ENCODE data around the gene FAM120B. TPM values are rescaled to one million over a fixed set of nuclear protein-coding genes. Genes with fewer than 3 reads are reported as not detected.

FAM120B gene
- total RNA-seq, 6 experiments from 2014 or later: 33.3 to 36.6 (median 35.4) TPM

DNA sequence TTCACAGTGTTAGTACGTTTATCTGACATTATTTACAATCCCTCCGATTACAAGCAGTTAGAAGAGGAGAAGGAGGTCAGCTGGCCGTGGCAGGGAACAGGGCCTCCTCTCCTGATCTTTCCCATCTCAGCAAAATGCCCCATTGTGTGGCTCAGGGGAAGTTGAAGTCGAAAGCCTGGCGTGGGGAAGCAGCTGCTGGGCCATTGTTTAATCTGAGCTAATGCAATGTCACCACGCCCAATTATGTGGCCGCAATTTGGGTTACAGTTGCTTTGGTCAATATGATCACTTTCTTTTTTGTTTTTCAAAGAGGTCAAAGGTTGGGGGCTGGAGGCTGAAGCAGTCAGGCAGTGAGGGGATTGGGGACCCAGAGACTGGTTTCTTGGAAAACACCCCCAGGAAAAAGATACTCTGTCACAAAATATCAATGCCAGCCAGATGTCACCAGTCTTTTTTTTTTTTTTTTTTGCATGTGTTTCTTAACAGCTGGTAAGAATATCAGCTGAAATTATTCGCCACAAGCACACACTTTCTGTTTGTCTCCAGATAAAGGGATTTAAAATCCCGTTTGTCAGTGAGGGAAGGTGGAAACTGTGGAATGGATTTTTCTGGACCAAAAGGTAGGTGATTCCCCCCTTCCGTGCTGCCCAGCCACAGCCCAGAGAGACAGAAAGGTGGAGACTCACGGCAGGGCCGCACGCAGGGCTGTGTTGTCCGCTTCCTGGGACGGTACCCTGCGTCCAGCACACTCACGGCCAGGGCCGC, 40.3 kb upstream of the FAM120B start:
- TF ChIP-seq, protein P1, sequence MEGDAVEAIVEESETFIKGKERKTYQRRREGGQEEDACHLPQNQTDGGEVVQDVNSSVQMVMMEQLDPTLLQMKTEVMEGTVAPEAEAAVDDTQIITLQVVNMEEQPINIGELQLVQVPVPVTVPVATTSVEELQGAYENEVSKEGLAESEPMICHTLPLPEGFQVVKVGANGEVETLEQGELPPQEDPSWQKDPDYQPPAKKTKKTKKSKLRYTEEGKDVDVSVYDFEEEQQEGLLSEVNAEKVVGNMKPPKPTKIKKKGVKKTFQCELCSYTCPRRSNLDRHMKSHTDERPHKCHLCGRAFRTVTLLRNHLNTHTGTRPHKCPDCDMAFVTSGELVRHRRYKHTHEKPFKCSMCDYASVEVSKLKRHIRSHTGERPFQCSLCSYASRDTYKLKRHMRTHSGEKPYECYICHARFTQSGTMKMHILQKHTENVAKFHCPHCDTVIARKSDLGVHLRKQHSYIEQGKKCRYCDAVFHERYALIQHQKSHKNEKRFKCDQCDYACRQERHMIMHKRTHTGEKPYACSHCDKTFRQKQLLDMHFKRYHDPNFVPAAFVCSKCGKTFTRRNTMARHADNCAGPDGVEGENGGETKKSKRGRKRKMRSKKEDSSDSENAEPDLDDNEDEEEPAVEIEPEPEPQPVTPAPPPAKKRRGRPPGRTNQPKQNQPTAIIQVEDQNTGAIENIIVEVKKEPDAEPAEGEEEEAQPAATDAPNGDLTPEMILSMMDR (IDR thresholded peaks at IDR 0.05): no peak
- Mint-ChIP-seq H3K9me3 (no peaks in the 10 kb centered on the region), H3K4me3 (no peak overlapping the region), H3K27ac (no peak overlapping the region), H3K27me3 (ENCODE audit: insufficient read depth) (peaks cover 27% of the 10 kb centered on the region), H3K4me1 (ENCODE audit: low read depth) (peaks cover 8% of the 10 kb centered on the region), H3K36me3 (ENCODE audit: low read depth) (no peaks in the 10 kb centered on the region)
- no peak for DNase-seq

DNA sequence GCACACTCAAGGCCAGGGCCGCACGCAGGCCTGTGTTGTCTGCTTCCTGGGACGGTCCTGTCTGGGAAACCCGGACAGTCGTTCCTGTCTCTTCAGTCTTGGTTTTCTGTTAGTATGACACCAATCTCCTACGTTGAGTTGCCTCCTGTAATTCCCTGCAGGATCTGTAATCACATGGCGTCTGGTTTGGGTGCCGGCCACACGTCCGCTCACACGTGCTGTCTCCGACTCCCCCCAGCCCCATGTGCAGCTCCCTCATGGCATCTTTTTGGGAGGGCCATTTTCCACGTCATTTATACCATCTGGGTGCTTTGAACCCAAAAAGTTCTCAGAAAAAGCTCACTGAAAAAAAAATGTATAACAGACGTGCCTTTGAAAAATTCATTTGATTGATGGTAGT, 38.9 kb upstream of the FAM120B start:
- no peak for DNase-seq
- TF ChIP-seq, protein P1 (IDR thresholded peaks at IDR 0.05): no peak
- H3K4me1 Mint-ChIP-seq (ENCODE audit: low read depth): peaks cover 8% of the 10 kb centered on the region
- H3K4me3 Mint-ChIP-seq: no peak overlapping the region
- H3K27me3 Mint-ChIP-seq (ENCODE audit: insufficient read depth): peaks cover 26% of the 10 kb centered on the region
- no peaks in the 10 kb centered on the region for H3K9me3 Mint-ChIP-seq
- no peaks in the 10 kb centered on the region for H3K36me3 Mint-ChIP-seq (ENCODE audit: low read depth)
- no peak overlapping the region for H3K27ac Mint-ChIP-seq

GRCh38 chr6:170268216-170269129, 38.1 kb upstream of the FAM120B start:
- no peak for DNase-seq
- Mint-ChIP-seq H3K4me3 (no peak overlapping the region), H3K27ac (no peak overlapping the region), H3K9me3 (no peaks in the 10 kb centered on the region), H3K36me3 (ENCODE audit: low read depth) (no peaks in the 10 kb centered on the region), H3K27me3 (ENCODE audit: insufficient read depth) (peaks cover 26% of the 10 kb centered on the region), H3K4me1 (ENCODE audit: low read depth) (peaks cover 8% of the 10 kb centered on the region)
- TF ChIP-seq, protein P1 (IDR thresholded peaks at IDR 0.05): no peak

DNA sequence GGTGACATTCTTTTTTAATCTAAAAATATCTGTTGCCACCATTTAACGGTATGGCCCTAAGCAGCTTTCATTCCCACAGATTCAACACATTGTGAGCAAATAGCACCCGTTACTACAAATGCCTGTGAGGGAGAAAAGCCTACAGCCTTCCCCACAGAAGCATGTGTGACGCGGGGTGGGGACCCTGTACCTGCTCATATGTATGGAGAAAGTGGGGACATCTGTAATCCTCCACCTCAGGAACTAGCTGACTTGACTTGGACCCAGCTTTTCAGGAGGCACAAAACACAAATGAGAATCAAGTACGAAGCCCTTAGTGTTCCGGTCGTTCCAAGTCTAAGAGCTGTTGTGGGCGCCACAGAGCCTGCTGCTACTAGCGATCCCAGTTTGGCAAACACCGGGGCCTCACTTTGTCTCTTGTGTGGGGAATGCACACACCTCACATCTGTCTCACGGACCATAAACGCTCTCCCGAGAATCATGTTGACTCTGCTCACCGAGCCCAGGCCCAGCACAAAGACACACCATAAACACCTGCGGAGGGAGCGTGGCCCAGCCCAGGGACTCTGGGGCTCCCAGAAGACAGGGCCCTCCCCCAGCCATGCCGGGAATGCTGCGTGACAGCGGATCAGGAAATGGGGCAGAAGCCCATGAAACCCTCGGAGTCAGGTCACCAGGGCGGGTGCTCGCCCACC, 37.3 kb upstream of the FAM120B start:
- no peak overlapping the region for H3K27ac Mint-ChIP-seq
- H3K4me3 Mint-ChIP-seq: no peak overlapping the region
- H3K9me3 Mint-ChIP-seq: no peaks in the 10 kb centered on the region
- H3K4me1 Mint-ChIP-seq (ENCODE audit: low read depth): peaks cover 8% of the 10 kb centered on the region
- H3K27me3 Mint-ChIP-seq (ENCODE audit: insufficient read depth): peaks cover 30% of the 10 kb centered on the region
- no peaks in the 10 kb centered on the region for H3K36me3 Mint-ChIP-seq (ENCODE audit: low read depth)
- no peak for DNase-seq
- TF ChIP-seq, protein P1 (IDR thresholded peaks at IDR 0.05): no peak

DNA sequence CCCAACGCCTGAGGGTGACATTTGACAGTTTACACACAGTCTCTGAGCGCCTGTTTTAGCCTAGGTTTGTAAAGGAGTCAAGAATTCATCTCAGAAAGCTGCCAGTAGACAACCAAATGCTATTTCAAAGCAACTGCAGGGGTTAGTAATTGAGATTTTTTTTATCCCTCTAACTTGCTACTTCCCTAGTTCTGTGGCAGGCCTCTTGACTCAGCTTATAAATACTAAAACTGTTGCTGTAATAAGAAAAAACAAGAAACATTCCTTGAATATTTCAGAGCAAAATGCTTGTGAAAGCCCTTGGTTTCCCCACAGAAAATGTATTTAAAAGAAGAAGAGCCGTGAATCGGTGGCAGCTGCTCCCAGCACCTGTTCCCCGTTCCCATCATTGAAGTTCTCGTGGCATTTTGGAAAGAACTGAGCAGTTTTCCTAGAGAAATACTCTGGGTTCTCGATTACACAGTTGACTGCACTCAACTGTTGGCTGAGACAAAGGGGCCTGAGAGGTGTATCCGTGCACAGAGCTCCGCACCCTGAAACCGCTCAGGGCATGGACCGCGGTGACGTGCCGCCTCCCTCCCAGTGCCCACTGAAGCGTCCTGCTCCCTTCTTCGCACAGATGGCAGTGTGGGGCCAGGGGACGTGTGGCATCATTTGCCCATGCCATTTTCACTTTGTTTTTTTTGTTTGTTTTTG, 36.6 kb upstream of the FAM120B start:
- H3K9me3 Mint-ChIP-seq: no peaks in the 10 kb centered on the region
- peaks cover 30% of the 10 kb centered on the region for H3K27me3 Mint-ChIP-seq (ENCODE audit: insufficient read depth)
- DNase-seq: peak; percentile 16
- H3K27ac Mint-ChIP-seq: no peak overlapping the region
- no peaks in the 10 kb centered on the region for H3K36me3 Mint-ChIP-seq (ENCODE audit: low read depth)
- TF ChIP-seq, protein P1 (IDR thresholded peaks at IDR 0.05): no peak
- no peak overlapping the region for H3K4me3 Mint-ChIP-seq
- peaks cover 8% of the 10 kb centered on the region for H3K4me1 Mint-ChIP-seq (ENCODE audit: low read depth)
